ENCODE data around the gene TMEM185B.
"Not testable (repeated sequence)": the region's sequence is repeated elsewhere in the genome, so short reads cannot be mapped to it uniquely, and the experiment has no call there.

The TMEM185B gene

DNA sequence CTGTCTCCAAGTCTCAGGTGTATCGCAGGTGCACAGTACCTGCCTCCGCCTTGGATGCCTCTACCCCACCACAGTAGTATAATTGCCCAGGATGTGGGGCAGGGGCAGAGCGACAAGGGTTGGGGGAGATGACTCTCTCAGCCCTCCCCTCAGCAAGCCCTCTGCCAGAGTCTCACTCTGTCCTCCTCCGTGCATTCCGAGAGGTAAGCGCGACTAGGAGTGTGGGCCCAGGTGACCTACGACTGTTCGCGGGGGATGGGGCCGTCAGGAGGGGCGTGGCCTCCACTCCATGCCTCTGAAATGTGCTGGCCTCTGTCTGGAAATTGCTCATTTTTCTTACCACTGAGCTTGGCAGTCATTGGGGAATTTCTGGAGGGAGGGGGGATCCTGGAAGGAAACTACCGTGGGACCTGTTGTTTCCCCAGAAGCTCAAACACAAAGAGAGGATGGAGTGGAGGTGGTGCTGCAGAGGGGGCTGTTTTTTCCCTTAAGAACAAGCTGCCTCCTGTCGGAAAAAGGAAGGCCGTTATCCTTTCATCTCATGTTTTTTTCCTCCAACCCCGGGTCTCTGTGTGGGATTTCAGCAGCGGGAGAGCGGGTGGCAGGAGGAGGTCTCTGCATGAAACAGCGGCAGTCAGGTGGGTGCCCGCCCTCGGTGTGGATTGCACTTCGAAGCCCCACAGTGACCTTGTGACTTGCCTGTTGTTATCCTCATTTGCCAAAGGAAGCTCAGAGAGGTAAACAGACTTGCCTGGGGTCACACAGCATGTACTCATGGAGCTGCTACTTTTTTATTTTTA lies 16.5 kb upstream of the TMEM185B start:
- no peak overlapping the region for H3K4me3 ChIP-seq (ENCODE audit: extremely low read depth, insufficient read depth, low read length, poor library complexity, severe bottlenecking)
- H3K27ac ChIP-seq (ENCODE audit: low read depth, low read length, severe bottlenecking) = no peak overlapping the region
- peaks cover 8% of the 10 kb centered on the region for H3K9me3 ChIP-seq (ENCODE audit: control insufficient read depth, low read length)
- H3K36me3 ChIP-seq (ENCODE audit: control insufficient read depth, insufficient read depth, low read length) = no peaks in the 10 kb centered on the region
- 54 to 69% methylated on average over 14 to 18 of the region's 22 CpGs for WGBS, 2 experiments (ENCODE audit: insufficient coverage in 2 of 2)
- H3K4me1 ChIP-seq (ENCODE audit: control insufficient read depth, insufficient read depth, low read length, poor library complexity, severe bottlenecking) = peaks cover 36% of the 10 kb centered on the region

DNA sequence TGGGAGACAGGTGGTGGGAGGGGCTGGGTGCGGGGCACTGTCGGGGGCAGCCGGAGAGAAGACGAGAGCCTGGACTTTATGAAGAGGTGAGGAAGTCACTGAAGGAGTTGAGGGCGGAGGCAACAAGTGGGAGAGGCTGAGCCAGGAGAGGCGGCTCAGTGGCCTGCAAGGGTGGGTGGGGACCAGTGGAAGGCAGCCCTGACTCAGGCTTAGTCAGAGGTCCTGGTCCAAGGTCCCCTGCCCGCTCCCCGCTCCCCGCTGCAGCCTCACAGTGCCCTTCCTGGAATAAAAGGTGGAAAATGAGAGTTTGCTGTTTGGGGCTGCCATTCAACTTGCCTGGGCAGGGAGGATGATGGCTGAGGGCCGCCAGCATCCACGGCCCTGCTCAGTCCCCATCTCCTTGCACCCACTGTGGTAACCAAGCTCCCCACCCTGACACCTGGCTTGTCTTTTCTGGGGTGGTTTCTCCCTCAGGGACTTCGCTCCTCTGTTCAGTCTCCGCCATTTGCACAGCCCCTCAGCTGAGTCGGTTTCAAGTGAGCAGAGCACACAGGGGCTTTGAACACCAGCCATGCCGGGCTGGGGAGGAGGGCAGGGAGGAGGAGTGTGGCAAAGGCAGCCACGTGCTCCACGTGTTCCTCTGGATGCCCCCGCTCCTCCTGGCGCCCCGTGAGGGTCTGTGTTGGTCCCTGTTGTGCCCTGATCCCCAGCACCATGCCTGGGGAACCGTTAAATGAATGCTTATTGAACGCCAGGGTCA lies 15.7 kb upstream of the TMEM185B start:
- 84 to 90% methylated on average over 15 to 22 of the region's 22 CpGs for WGBS, 2 experiments (ENCODE audit: insufficient coverage in 2 of 2)
- Histone ChIP-seq H3K36me3 (ENCODE audit: control insufficient read depth, insufficient read depth, low read length) (no peaks in the 10 kb centered on the region), H3K9me3 (ENCODE audit: control insufficient read depth, low read length) (peaks cover 6% of the 10 kb centered on the region), H3K4me3 (ENCODE audit: extremely low read depth, insufficient read depth, low read length, poor library complexity, severe bottlenecking) (no peak overlapping the region), H3K4me1 (ENCODE audit: control insufficient read depth, insufficient read depth, low read length, poor library complexity, severe bottlenecking) (peaks cover 36% of the 10 kb centered on the region), H3K27ac (ENCODE audit: low read depth, low read length, severe bottlenecking) (peak overlapping the region; percentile 59)

DNA sequence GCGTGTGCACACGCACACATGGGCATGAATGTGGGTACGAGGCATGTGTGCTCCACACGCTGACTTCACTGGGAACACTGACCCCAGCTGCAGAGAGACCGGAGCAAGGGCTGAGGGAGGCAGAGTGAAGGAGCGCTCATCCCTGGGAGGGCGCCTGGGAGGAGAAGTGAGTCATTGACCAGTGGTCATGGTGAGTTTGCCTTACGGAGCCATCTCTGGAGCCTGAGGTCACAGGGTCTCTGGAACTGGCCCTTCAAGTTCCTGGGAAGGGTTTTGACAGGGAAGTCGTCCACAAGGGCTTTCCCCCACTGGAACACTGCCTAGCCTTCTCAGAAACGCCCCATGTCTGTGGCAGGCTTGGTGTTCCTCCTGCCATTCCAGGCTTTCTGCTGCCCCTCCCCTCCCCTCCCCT lies 14.3 kb upstream of the TMEM185B start:
- no peaks in the 10 kb centered on the region for H3K9me3 ChIP-seq (ENCODE audit: control insufficient read depth, low read length)
- H3K4me3 ChIP-seq (ENCODE audit: extremely low read depth, insufficient read depth, low read length, poor library complexity, severe bottlenecking) = no peak overlapping the region
- 72% methylated on average over 5 to 7 of the region's 10 CpGs for WGBS, 2 experiments (ENCODE audit: insufficient coverage in 2 of 2)
- H3K27ac ChIP-seq (ENCODE audit: low read depth, low read length, severe bottlenecking) = no peak overlapping the region
- H3K4me1 ChIP-seq (ENCODE audit: control insufficient read depth, insufficient read depth, low read length, poor library complexity, severe bottlenecking) = peaks cover 27% of the 10 kb centered on the region
- no peaks in the 10 kb centered on the region for H3K36me3 ChIP-seq (ENCODE audit: control insufficient read depth, insufficient read depth, low read length)

DNA sequence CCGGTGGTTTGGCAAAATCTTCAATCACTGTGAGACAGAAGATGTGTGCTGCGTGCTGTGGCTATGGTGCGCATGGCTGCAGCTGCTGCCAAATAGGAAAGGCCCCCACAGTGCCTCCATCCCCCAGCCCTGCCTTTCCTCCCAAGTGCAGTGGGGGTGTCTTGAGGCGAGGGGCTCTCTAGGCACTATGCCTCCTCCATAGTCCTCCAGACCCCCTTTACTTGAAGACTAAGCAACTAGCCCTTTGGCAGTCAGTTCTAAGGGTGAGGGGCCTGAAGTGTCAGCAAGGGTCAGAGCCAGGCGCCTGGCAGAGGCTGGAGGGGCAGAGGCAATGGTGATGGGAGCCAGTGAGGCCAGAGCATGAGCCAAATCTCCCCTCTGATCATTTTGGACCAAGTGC lies 13.6 kb upstream of the TMEM185B start:
- WGBS, 2 experiments (ENCODE audit: insufficient coverage in 2 of 2) = 63 to 100% methylated on average over 3 of the region's 5 CpGs
- Histone ChIP-seq H3K36me3 (ENCODE audit: control insufficient read depth, insufficient read depth, low read length) (no peaks in the 10 kb centered on the region), H3K4me1 (ENCODE audit: control insufficient read depth, insufficient read depth, low read length, poor library complexity, severe bottlenecking) (peaks cover 27% of the 10 kb centered on the region), H3K9me3 (ENCODE audit: control insufficient read depth, low read length) (no peaks in the 10 kb centered on the region), H3K27ac (ENCODE audit: low read depth, low read length, severe bottlenecking) (no peak overlapping the region), H3K4me3 (ENCODE audit: extremely low read depth, insufficient read depth, low read length, poor library complexity, severe bottlenecking) (no peak overlapping the region)

DNA sequence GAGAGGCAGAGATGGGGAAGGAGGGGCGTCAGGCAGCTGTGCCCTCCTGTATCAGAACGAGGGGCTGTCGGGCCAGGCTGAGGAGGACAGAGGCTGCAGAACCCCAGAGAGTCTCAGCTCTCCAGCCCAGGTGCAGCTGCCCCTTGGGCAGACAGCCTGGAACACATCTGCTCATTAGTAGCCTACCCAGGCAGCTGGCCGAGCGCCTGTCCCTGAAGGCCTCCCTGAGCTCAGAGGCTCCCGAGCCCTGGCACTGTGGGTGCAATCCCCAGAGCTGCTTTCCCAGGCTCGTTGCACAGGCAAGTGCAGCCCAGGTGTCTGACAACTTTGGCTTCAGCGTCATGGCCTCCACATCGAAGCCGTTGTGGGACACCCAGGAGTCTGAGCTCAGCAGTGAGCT lies 13.1 kb upstream of the TMEM185B start:
- Histone ChIP-seq H3K9me3 (ENCODE audit: control insufficient read depth, low read length) (no peaks in the 10 kb centered on the region), H3K4me1 (ENCODE audit: control insufficient read depth, insufficient read depth, low read length, poor library complexity, severe bottlenecking) (peaks cover 27% of the 10 kb centered on the region), H3K27ac (ENCODE audit: low read depth, low read length, severe bottlenecking) (no peak overlapping the region), H3K36me3 (ENCODE audit: control insufficient read depth, insufficient read depth, low read length) (no peaks in the 10 kb centered on the region), H3K4me3 (ENCODE audit: extremely low read depth, insufficient read depth, low read length, poor library complexity, severe bottlenecking) (no peak overlapping the region)
- WGBS, 2 experiments (ENCODE audit: insufficient coverage in 2 of 2) = 95 to 96% methylated on average over 10 of the region's 10 CpGs

DNA sequence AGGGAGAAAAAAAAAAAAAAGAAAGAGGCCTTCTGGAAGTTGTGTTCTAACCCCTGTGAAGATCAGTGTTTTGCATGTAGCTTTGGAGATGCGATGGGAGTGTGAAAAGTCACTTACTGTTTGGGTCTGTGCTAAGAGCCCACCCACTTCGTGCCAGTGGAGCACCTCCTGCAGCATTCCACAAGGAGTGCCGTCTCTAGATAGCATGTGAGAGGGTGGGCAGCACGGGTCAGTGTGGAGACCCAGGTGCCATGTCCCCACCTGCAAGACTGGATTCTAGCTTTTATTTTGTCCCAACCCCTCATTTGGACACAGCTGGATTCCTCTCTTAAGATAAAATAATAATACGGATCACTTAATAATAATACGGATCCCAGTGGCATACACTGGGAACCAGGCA lies 12.5 kb upstream of the TMEM185B start:
- H3K4me1 ChIP-seq (ENCODE audit: control insufficient read depth, insufficient read depth, low read length, poor library complexity, severe bottlenecking) = peaks cover 24% of the 10 kb centered on the region
- no peak overlapping the region for H3K27ac ChIP-seq (ENCODE audit: low read depth, low read length, severe bottlenecking)

DNA sequence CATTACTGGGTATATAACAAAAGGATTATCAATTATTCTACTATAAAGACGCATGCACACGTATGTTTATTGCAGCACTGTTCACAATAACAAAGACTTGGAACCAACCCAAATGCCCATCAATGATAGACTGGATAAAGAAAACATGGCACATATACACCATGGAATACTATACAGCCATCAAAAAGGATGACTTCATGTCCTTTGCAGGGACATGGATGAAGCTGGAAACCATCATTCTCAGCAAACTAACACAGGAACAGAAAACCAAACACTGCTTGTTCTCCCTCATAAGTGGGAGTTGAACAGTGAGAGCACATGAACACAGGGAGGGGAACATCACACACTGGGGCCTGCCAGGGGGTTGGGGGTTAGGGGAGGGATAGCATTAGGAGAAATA lies 12.0 kb upstream of the TMEM185B start:
- not testable (repeated sequence) for H3K4me3 ChIP-seq (ENCODE audit: extremely low read depth, insufficient read depth, low read length, poor library complexity, severe bottlenecking); H3K36me3 ChIP-seq (ENCODE audit: control insufficient read depth, insufficient read depth, low read length); H3K27ac ChIP-seq (ENCODE audit: low read depth, low read length, severe bottlenecking); H3K9me3 ChIP-seq (ENCODE audit: control insufficient read depth, low read length)
- no CpG with 5 or more reads among the region's 2 CpGs for WGBS, 2 experiments (ENCODE audit: insufficient coverage in 2 of 2)
- peaks cover 24% of the 10 kb centered on the region for H3K4me1 ChIP-seq (ENCODE audit: control insufficient read depth, insufficient read depth, low read length, poor library complexity, severe bottlenecking)

More for the DNA sequence above, 12.5 kb upstream of the TMEM185B start:
- Histone ChIP-seq H3K9me3 (ENCODE audit: control insufficient read depth, low read length) (no peaks in the 10 kb centered on the region), H3K4me3 (ENCODE audit: extremely low read depth, insufficient read depth, low read length, poor library complexity, severe bottlenecking) (no peak overlapping the region), H3K36me3 (ENCODE audit: control insufficient read depth, insufficient read depth, low read length) (no peaks in the 10 kb centered on the region)
- WGBS, 2 experiments (ENCODE audit: insufficient coverage in 2 of 2) = 83 to 91% methylated on average over 4 to 6 of the region's 6 CpGs

DNA sequence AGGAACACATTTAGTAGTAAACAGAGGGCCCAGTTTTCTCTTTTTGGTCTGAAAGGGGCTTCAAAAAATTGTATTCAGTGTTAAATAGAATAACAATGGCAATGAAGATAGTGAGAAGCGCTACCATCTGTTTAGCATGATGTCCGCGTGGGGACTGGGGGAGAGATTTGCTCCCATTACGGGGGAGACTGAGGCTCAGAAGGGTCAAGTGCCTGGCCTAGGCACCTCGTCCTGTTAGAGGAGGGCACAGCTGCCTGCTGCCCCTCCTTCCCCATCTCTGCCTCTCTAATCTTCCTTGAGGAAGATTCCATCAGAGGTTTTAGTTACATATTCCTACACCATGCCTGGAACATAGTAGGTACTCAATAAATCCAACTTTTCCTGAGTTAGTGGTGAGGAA lies 10.1 kb upstream of the TMEM185B start:
- H3K9me3 ChIP-seq (ENCODE audit: control insufficient read depth, low read length) = no peaks in the 10 kb centered on the region
- 86 to 92% methylated on average over 3 to 5 of the region's 5 CpGs for WGBS, 2 experiments (ENCODE audit: insufficient coverage in 2 of 2)
- no peaks in the 10 kb centered on the region for H3K36me3 ChIP-seq (ENCODE audit: control insufficient read depth, insufficient read depth, low read length)
- peaks cover 10% of the 10 kb centered on the region for H3K4me1 ChIP-seq (ENCODE audit: control insufficient read depth, insufficient read depth, low read length, poor library complexity, severe bottlenecking)
- H3K4me3 ChIP-seq (ENCODE audit: extremely low read depth, insufficient read depth, low read length, poor library complexity, severe bottlenecking) = no peak overlapping the region
- no peak overlapping the region for H3K27ac ChIP-seq (ENCODE audit: low read depth, low read length, severe bottlenecking)

DNA sequence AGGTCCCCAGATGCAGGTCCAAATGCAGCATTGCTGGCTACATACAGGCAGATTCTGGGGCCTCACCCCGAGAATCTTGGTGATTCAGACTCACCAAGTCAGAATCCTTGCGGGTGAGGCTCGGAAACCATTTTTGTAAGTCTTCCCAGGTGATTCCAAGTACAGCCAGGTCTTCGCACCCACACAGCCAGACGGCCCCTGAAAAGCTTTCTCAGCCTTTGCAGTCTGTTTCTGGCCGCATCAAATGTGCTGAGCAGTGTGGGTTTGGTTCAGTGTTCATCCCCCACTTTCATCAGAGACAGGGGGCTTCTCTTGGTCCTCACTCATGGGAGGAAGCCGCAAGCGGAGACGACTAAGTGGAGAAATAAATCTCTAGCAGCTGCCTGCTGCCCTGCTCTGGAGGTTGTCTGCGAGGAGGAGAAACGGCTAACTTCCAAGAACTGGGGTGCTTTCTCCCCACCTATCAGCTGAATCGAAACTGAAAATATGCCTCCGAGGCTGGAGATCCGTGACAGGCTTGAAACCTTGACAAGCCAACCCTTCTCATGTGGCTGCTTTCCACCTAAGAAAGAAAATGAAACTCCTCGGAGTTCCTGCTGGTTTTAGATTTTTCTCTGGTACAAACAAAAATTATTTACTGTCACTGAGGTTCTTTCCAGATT lies 8.9 kb upstream of the TMEM185B start:
- 89 to 94% methylated on average over 12 to 14 of the region's 15 CpGs for WGBS, 2 experiments (ENCODE audit: insufficient coverage in 2 of 2)
- H3K27ac ChIP-seq (ENCODE audit: low read depth, low read length, severe bottlenecking) = no peak overlapping the region
- no peaks in the 10 kb centered on the region for H3K36me3 ChIP-seq (ENCODE audit: control insufficient read depth, insufficient read depth, low read length)
- no peak overlapping the region for H3K4me3 ChIP-seq (ENCODE audit: extremely low read depth, insufficient read depth, low read length, poor library complexity, severe bottlenecking)
- H3K4me1 ChIP-seq (ENCODE audit: control insufficient read depth, insufficient read depth, low read length, poor library complexity, severe bottlenecking) = peaks cover 2% of the 10 kb centered on the region
- no peaks in the 10 kb centered on the region for H3K9me3 ChIP-seq (ENCODE audit: control insufficient read depth, low read length)

DNA sequence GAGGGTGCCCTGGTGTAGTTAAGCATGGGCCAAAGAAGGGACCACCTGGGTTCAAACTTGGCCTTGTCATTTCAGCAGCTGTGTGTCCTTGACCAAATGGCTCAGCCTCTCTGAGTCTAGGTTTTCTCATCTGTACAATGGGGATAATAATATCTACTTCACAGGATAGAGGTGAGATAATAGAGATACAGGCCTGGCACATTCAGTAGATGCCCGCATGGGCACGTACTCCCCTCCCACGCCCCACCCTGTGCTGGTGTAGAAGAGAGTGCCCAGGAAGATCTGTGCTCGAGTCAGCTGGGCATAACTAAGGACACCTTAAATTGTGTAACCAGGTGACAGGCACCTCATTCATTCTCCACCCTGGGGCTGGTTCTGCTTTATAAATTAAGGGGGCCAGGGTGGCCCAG lies 8.4 kb upstream of the TMEM185B start:
- Histone ChIP-seq H3K4me3 (ENCODE audit: extremely low read depth, insufficient read depth, low read length, poor library complexity, severe bottlenecking) (no peak overlapping the region), H3K4me1 (ENCODE audit: control insufficient read depth, insufficient read depth, low read length, poor library complexity, severe bottlenecking) (no peaks in the 10 kb centered on the region), H3K36me3 (ENCODE audit: control insufficient read depth, insufficient read depth, low read length) (no peaks in the 10 kb centered on the region), H3K9me3 (ENCODE audit: control insufficient read depth, low read length) (no peaks in the 10 kb centered on the region), H3K27ac (ENCODE audit: low read depth, low read length, severe bottlenecking) (no peak overlapping the region)
- 89 to 100% methylated on average over 4 of the region's 4 CpGs for WGBS, 2 experiments (ENCODE audit: insufficient coverage in 2 of 2)

Data from mesodermal cell (in vitro differentiated cells).